Duodenal mucosa (tissue), 2 donors: ENCODE measurements around the gene ZC3H4.

Experiments used
- H3K27ac ChIP-seq: one replicate; pipeline ENCODE4 v1.7.0; 2013; ENCODE audit warnings: low read depth, low read length
- H3K27me3 ChIP-seq, 2 donors: one replicate each; pipeline ENCODE4 v1.7.0; 2013; ENCODE audit warnings: low read length in 2 of 2, control low read depth in 1 of 2; ENCODE audit not compliant: insufficient read depth in 2 of 2, control insufficient read depth in 1 of 2
- H3K36me3 ChIP-seq, 2 donors: one replicate each; pipeline ENCODE4 v1.7.0; 2013; ENCODE audit warnings: low read length in 2 of 2, control low read depth in 1 of 2; ENCODE audit not compliant: insufficient read depth in 2 of 2, control insufficient read depth in 1 of 2
- H3K4me1 ChIP-seq, 2 donors: one replicate each; pipeline ENCODE4 v1.7.0; 2013; ENCODE audit warnings: low read length in 2 of 2, control low read depth in 1 of 2; ENCODE audit not compliant: insufficient read depth in 2 of 2, control insufficient read depth in 1 of 2
- H3K4me3 ChIP-seq, 2 donors: one replicate each; pipeline ENCODE4 v1.7.0; 2013; ENCODE audit warnings: low read length in 2 of 2, low read depth in 1 of 2
- H3K9ac ChIP-seq, 2 donors: one replicate each; pipeline ENCODE4 v1.7.0; 2013; ENCODE audit warnings: low read length in 2 of 2, low read depth in 1 of 2
- H3K9me3 ChIP-seq, 2 donors: one replicate each; pipeline ENCODE4 v1.7.0; 2013; ENCODE audit warnings: low read length in 2 of 2, control low read depth in 1 of 2; ENCODE audit not compliant: control insufficient read depth in 1 of 2

Gene ZC3H4

GRCh38 chr19:47112997-47113849 is at the start of gene ZC3H4:
Gene ZC3H4 (minus strand): TSS chr19:47113776. CDS start chr19:47112584, 1,192 bp downstream.
- Histone ChIP-seq H3K9me3 (no peaks in the 10 kb centered on the region), H3K36me3 (no peaks in the 10 kb centered on the region), H3K4me3 (peak within 1 kb of the TSS; percentile 89 to 98), H3K9ac (peak within 1 kb of the TSS; percentile 99 to 100), H3K27me3 (no peaks in the 10 kb centered on the region), H3K4me1 (peaks cover 14 to 25% of the 10 kb centered on the region in 2 donors), H3K27ac (peak within 1 kb of the TSS; percentile 100)

GRCh38 chr19:47161876-47162489 is 48.4 kb upstream of the ZC3H4 start:
- no peak overlapping the region for H3K9ac ChIP-seq
- H3K27ac ChIP-seq = no peak overlapping the region
- no peaks in the 10 kb centered on the region for H3K27me3 ChIP-seq
- no peak overlapping the region for H3K4me3 ChIP-seq
- peaks cover 18 to 19% of the 10 kb centered on the region in 2 donors for H3K4me1 ChIP-seq
- peaks cover 7 to 25% of the 10 kb centered on the region in 2 donors for H3K36me3 ChIP-seq
- no peaks in the 10 kb centered on the region for H3K9me3 ChIP-seq

- Histone ChIP-seq H3K36me3 (peaks cover 3 to 27% of the 10 kb centered on the region in 2 donors), H3K27me3 (no peaks in the 10 kb centered on the region), H3K9me3 (no peaks in the 10 kb centered on the region), H3K4me3 (no peak overlapping the region), H3K9ac (no peak overlapping the region), H3K27ac (no peak overlapping the region), H3K4me1 (peaks cover 23 to 25% of the 10 kb centered on the region in 2 donors)
Observed at GRCh38 chr19:47158879-47159503, 45.4 kb upstream of the ZC3H4 start.

GRCh38 chr19:47158367-47158791 is 44.8 kb upstream of the ZC3H4 start:
- H3K4me1 ChIP-seq = peaks cover 23 to 25% of the 10 kb centered on the region in 2 donors
- H3K4me3 ChIP-seq = peak overlapping the region in 1 of 2 donors; percentile 31
- H3K27ac ChIP-seq = peak overlapping the region; percentile 23
- H3K9ac ChIP-seq = peak overlapping the region in 1 of 2 donors; percentile 29
- no peaks in the 10 kb centered on the region for H3K9me3 ChIP-seq
- peaks cover 5 to 29% of the 10 kb centered on the region in 2 donors for H3K36me3 ChIP-seq
- no peaks in the 10 kb centered on the region for H3K27me3 ChIP-seq

GRCh38 chr19:47157431-47158321 is 44.1 kb upstream of the ZC3H4 start:
- Histone ChIP-seq H3K4me3 (peak overlapping the region; percentile 2 to 31), H3K36me3 (peaks cover 7 to 36% of the 10 kb centered on the region in 2 donors), H3K9ac (peak overlapping the region in 1 of 2 donors; percentile 2), H3K9me3 (no peaks in the 10 kb centered on the region), H3K27ac (peak overlapping the region; percentile 34), H3K27me3 (no peaks in the 10 kb centered on the region), H3K4me1 (peaks cover 23 to 25% of the 10 kb centered on the region in 2 donors)

GRCh38 chr19:47156861-47157430 is 43.4 kb upstream of the ZC3H4 start:
- peaks cover 25 to 28% of the 10 kb centered on the region in 2 donors for H3K4me1 ChIP-seq
- peak overlapping the region; percentile 34 for H3K27ac ChIP-seq
- peaks cover 12 to 38% of the 10 kb centered on the region in 2 donors for H3K36me3 ChIP-seq
- H3K9me3 ChIP-seq = no peaks in the 10 kb centered on the region
- H3K4me3 ChIP-seq = peak overlapping the region in 1 of 2 donors; percentile 31
- H3K27me3 ChIP-seq = no peaks in the 10 kb centered on the region
- peak overlapping the region in 1 of 2 donors; percentile 2 for H3K9ac ChIP-seq

- H3K4me1 ChIP-seq = peaks cover 25 to 32% of the 10 kb centered on the region in 2 donors
- no peaks in the 10 kb centered on the region for H3K9me3 ChIP-seq
- no peak overlapping the region for H3K27ac ChIP-seq
- H3K9ac ChIP-seq = no peak overlapping the region
- peaks cover 22 to 46% of the 10 kb centered on the region in 2 donors for H3K36me3 ChIP-seq
- no peaks in the 10 kb centered on the region for H3K27me3 ChIP-seq
- no peak overlapping the region for H3K4me3 ChIP-seq
Observed at GRCh38 chr19:47155148-47155547, 41.6 kb upstream of the ZC3H4 start.

- Histone ChIP-seq H3K27me3 (no peaks in the 10 kb centered on the region), H3K4me1 (peaks cover 19 to 27% of the 10 kb centered on the region in 2 donors), H3K36me3 (peaks cover 23 to 38% of the 10 kb centered on the region in 2 donors), H3K9me3 (no peaks in the 10 kb centered on the region), H3K4me3 (no peak overlapping the region), H3K9ac (no peak overlapping the region), H3K27ac (no peak overlapping the region)
Observed at GRCh38 chr19:47153266-47153665, 39.7 kb upstream of the ZC3H4 start.

GRCh38 chr19:47152632-47153031 is 39.1 kb upstream of the ZC3H4 start:
- Histone ChIP-seq H3K27me3 (no peaks in the 10 kb centered on the region), H3K9me3 (no peaks in the 10 kb centered on the region), H3K36me3 (peaks cover 25 to 41% of the 10 kb centered on the region in 2 donors), H3K4me3 (no peak overlapping the region), H3K4me1 (peaks cover 13 to 21% of the 10 kb centered on the region in 2 donors), H3K9ac (no peak overlapping the region), H3K27ac (no peak overlapping the region)
